Measurements from ENCODE around the gene CNTN4.

DNA sequence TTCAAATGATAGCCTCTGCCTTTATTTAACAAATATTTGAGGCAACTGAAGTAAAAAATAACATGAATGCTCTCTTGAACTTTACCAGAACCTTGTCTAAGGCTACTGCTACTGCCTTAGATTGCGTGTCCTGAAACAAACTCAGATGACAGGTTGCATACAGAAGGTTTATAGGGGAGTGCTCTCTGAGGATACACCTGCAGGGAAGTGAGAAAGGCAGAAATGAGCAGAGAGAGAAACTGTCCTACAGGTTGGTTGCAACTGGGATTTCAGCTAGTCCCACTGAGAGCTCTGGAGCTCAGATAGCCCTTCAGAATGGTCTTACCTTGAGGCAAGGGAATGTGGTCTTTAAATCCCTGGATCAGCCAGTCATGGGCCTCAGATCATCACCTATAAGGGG lies 846.0 kb downstream of the CNTN4 start:
- TF ChIP-seq YY1 (IDR thresholded peaks at IDR 0.05; ENCODE audit: insufficient read depth, insufficient read length): no peak
- no peak for TF ChIP-seq SUZ12 (IDR thresholded peaks at IDR 0.05; ENCODE audit: extremely low read depth, insufficient read depth, insufficient read length)
